PC-9 (cell line): ENCODE measurements around the gene CCBE1. TPM values are rescaled to one million over a fixed set of nuclear protein-coding genes. Genes with fewer than 3 reads are reported as not detected.

Source experiments
- BruUV-seq: library from RNA; stranded (reverse); fragments of 400-500 nt; replicated peaks from 2 replicates; lab custom pipeline; 2021; lab: Mats Ljungman, UMichigan
- CTCF ChIA-PET: fragments of 300-600 bp; sonication (Branson Sonifier 250); formaldehyde crosslinking; loops from one replicate; lab custom pipeline; 2022; ENCODE audit warnings: antibody characterized with exemption; lab: Charles Lee
- POLR2A ChIA-PET: fragments of 300-600 bp; sonication (Branson Sonifier 250); formaldehyde crosslinking; loops from one replicate; lab custom pipeline; 2022; ENCODE audit warnings: antibody characterized with exemption; ENCODE audit not compliant: unreplicated experiment; lab: Charles Lee
- DNase-seq, 2 experiments: peaks; one replicate each; pipeline versions ENCODE4 v3.0.0 to v3.0.0-alpha.2; 2015 to 2022; ENCODE audit warnings: mixed read lengths in 1 of 2
- H2AFZ ChIP-seq: fragments of 200-600 bp; sonication (generic); 2 replicates; pipeline ENCODE4 v1.8.1; 2017; ENCODE audit warnings: antibody characterized with exemption
- H3F3A ChIP-seq: fragments of 200-600 bp; sonication (generic); 2 replicates; pipeline ENCODE4 v1.8.1; 2017; ENCODE audit warnings: antibody characterized with exemption, mild to moderate bottlenecking, low read depth; ENCODE audit not compliant: insufficient read depth
- H3K27ac ChIP-seq: fragments of 200-600 bp; sonication (generic); 2 replicates; pipeline ENCODE4 v1.6.1; 2016; ENCODE audit warnings: mixed run types
- H3K27me3 ChIP-seq: fragments of 200-600 bp; sonication (generic); 2 replicates; pipeline ENCODE4 v1.6.1; 2016; ENCODE audit warnings: low read depth, mixed run types; ENCODE audit not compliant: insufficient read depth
- H3K36me3 ChIP-seq: fragments of 200-600 bp; sonication (generic); 2 replicates; pipeline ENCODE4 v1.6.1; 2016; ENCODE audit warnings: low read depth, mixed run types
- H3K4me1 ChIP-seq: fragments of 200-600 bp; sonication (generic); replicated peaks from 2 replicates; pipeline ENCODE4 v1.6.1; 2016; ENCODE audit warnings: mixed run types; ENCODE audit not compliant: insufficient read depth
- H3K4me2 ChIP-seq: fragments of 200-600 bp; sonication (generic); 2 replicates; pipeline ENCODE4 v1.6.1; 2017; ENCODE audit warnings: mixed run types
- H3K4me3 ChIP-seq: fragments of 200-600 bp; sonication (generic); 2 replicates; pipeline ENCODE4 v1.6.1; 2016; ENCODE audit warnings: mixed run types
- H3K79me2 ChIP-seq: fragments of 200-600 bp; sonication (generic); 2 replicates; pipeline ENCODE4 v1.6.1; 2017; ENCODE audit warnings: low read depth, mixed run types
- H3K9me2 ChIP-seq: fragments of 200-600 bp; sonication (generic); 2 replicates; pipeline ENCODE4 v1.8.1; 2017; ENCODE audit warnings: mild to moderate bottlenecking; ENCODE audit not compliant: insufficient read depth
- H3K9me3 ChIP-seq: fragments of 200-600 bp; sonication (generic); 2 replicates; pipeline ENCODE4 v1.8.1; 2016; ENCODE audit warnings: low read depth; ENCODE audit not compliant: insufficient read depth
- H4K20me1 ChIP-seq: fragments of 200-600 bp; sonication (generic); 2 replicates; pipeline ENCODE4 v1.8.1; 2017; ENCODE audit not compliant: insufficient read depth
- EZH2 ChIP-seq: fragments of 200-600 bp; sonication (generic); IDR thresholded peaks from 2 replicates; pipeline ENCODE4 v1.8.0; 2017; ENCODE audit warnings: antibody characterized with exemption, low read depth
- intact Hi-C: fragments of 100-400 bp; cut with micrococcal nuclease; formaldehyde crosslinking; loops from one replicate; pipeline ENCODE4 v1.10.0; 2022; ENCODE audit not compliant: unreplicated experiment
- total RNA-seq: library from RNA; stranded (reverse); gene quantifications from 2 replicates; pipeline ENCODE4 v1.2.3, GENCODE V29; 2021
- TF ChIP-seq, protein P1 (sequence below): fragments of 200-600 bp; sonication (generic); conservative IDR thresholded peaks from 2 replicates; pipeline ENCODE4 v1.6.1; 2017; ENCODE audit warnings: mixed run types, antibody characterized with exemption, mild to moderate bottlenecking, moderate library complexity

Gene CCBE1
- total RNA-seq, 1 experiment from 2014 or later = 5.8 TPM

- Histone ChIP-seq H3K4me1 (no peaks in the 10 kb centered on the region), H3K27me3 (no peaks in the 10 kb centered on the region), H3K4me3 (no peak overlapping the region), H3K9me2 (no peaks in the 10 kb centered on the region), H3K79me2 (no peaks in the 10 kb centered on the region), H3F3A (no peaks in the 10 kb centered on the region), H2AFZ (no peak overlapping the region), H3K27ac (no peak overlapping the region), H3K36me3 (no peaks in the 10 kb centered on the region), H4K20me1 (no peaks in the 10 kb centered on the region), H3K4me2 (no peak overlapping the region), H3K9me3 (no peaks in the 10 kb centered on the region)
- CTCF ChIA-PET = no interaction called here
- TF ChIP-seq, protein P1, sequence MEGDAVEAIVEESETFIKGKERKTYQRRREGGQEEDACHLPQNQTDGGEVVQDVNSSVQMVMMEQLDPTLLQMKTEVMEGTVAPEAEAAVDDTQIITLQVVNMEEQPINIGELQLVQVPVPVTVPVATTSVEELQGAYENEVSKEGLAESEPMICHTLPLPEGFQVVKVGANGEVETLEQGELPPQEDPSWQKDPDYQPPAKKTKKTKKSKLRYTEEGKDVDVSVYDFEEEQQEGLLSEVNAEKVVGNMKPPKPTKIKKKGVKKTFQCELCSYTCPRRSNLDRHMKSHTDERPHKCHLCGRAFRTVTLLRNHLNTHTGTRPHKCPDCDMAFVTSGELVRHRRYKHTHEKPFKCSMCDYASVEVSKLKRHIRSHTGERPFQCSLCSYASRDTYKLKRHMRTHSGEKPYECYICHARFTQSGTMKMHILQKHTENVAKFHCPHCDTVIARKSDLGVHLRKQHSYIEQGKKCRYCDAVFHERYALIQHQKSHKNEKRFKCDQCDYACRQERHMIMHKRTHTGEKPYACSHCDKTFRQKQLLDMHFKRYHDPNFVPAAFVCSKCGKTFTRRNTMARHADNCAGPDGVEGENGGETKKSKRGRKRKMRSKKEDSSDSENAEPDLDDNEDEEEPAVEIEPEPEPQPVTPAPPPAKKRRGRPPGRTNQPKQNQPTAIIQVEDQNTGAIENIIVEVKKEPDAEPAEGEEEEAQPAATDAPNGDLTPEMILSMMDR = no peak
- TF ChIP-seq EZH2 = no peak
- BruUV-seq = no TSS peak
- DNase-seq = no peak
- POLR2A ChIA-PET = no interaction called here
- intact Hi-C loops = no loop called here
Measured at GRCh38 chr18:59674903-59675270, 22.3 kb downstream of the CCBE1 start.

- no peak for DNase-seq
- Histone ChIP-seq H3K4me3 (no peak overlapping the region), H3K36me3 (no peaks in the 10 kb centered on the region), H3K27me3 (no peaks in the 10 kb centered on the region), H3K4me2 (no peak overlapping the region), H3F3A (no peaks in the 10 kb centered on the region), H3K9me2 (no peaks in the 10 kb centered on the region), H3K4me1 (no peaks in the 10 kb centered on the region), H3K9me3 (no peaks in the 10 kb centered on the region), H3K27ac (no peak overlapping the region), H3K79me2 (no peaks in the 10 kb centered on the region), H2AFZ (no peak overlapping the region), H4K20me1 (no peaks in the 10 kb centered on the region)
- CTCF ChIA-PET = no interaction called here
- TF ChIP-seq EZH2 = no peak
- TF ChIP-seq, protein P1 = no peak
- POLR2A ChIA-PET = no interaction called here
- no TSS peak for BruUV-seq
- intact Hi-C loops = no loop called here
Measured at GRCh38 chr18:59674186-59674902, 22.9 kb downstream of the CCBE1 start.

DNA sequence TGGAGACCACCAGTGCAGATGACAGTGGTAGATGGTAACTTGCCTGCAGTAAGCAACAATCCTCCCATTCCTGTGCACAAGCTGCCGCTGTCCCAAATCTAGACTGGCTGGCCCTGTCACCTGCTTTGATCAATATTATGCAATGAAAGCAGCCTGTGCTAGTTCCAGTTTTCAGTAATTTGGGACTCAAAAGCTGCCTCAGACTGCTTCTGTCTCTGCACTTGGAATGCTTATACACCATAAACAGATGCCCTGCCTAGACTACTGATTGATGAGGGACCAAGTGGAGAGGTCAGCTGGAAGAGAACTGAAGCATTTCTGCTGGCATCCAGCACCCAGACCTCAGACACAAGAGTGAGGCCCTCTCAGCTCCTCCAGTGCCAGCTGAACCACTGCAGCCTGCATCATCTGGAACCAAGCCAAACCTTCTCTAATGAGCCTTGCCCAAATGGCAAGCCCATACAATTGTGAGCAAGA is 24.9 kb downstream of the CCBE1 start:
- no TSS peak for BruUV-seq
- Histone ChIP-seq H3K4me3 (no peak overlapping the region), H3K36me3 (no peaks in the 10 kb centered on the region), H3F3A (no peaks in the 10 kb centered on the region), H4K20me1 (no peaks in the 10 kb centered on the region), H3K9me2 (no peaks in the 10 kb centered on the region), H3K27me3 (no peaks in the 10 kb centered on the region), H3K27ac (no peak overlapping the region), H2AFZ (no peak overlapping the region), H3K4me2 (no peak overlapping the region), H3K4me1 (no peaks in the 10 kb centered on the region), H3K79me2 (no peaks in the 10 kb centered on the region), H3K9me3 (no peaks in the 10 kb centered on the region)
- intact Hi-C loops = no loop called here
- POLR2A ChIA-PET = no interaction called here
- CTCF ChIA-PET = no interaction called here
- no peak for DNase-seq
- no peak for TF ChIP-seq EZH2
- TF ChIP-seq, protein P1 = no peak
